Caco-2 (cell line): ENCODE measurements around the gene C5orf15. TPM values are rescaled to one million over a fixed set of nuclear protein-coding genes. Genes with fewer than 3 reads are reported as not detected.

Experiments
- BruUV-seq: library from RNA; stranded (reverse); fragments of 400-500 nt; replicated peaks from 2 replicates; lab custom pipeline; 2021; lab: Mats Ljungman, UMichigan
- CTCF ChIA-PET: fragments of 300-600 bp; sonication (Branson Sonifier 250); formaldehyde crosslinking; loops from one replicate; lab custom pipeline; 2022; ENCODE audit warnings: antibody characterized with exemption; lab: Charles Lee
- POLR2A ChIA-PET: fragments of 300-600 bp; sonication (Branson Sonifier 250); formaldehyde crosslinking; loops from one replicate; lab custom pipeline; 2022; ENCODE audit warnings: antibody characterized with exemption; lab: Charles Lee
- DNase-seq, 2 experiments: peaks; one replicate each; pipeline versions ENCODE4 v3.0.0 to v3.0.0-alpha.2; 2020 to 2022
- H3K27me3 ChIP-seq: replicated peaks from 2 replicates; pipeline ENCODE4 v1.6.0; 2011; ENCODE audit warnings: low read length; ENCODE audit not compliant: control insufficient read depth, insufficient read depth
- H3K36me3 ChIP-seq: 2 replicates; pipeline ENCODE4 v1.5.1; 2011; ENCODE audit warnings: low read length; ENCODE audit not compliant: control insufficient read depth, insufficient read depth
- H3K4me1 ChIP-seq: fragments of 250-450 bp; sonication (Bioruptor Pico); 2 replicates; pipeline ENCODE4 v1.5.1; 2020; ENCODE audit warnings: mild to moderate bottlenecking
- H3K4me3 ChIP-seq: 2 replicates; pipeline ENCODE4 v1.5.1; 2011; ENCODE audit warnings: low read depth, mild to moderate bottlenecking, control low read depth, low read length
- H3K9me3 ChIP-seq: fragments of 250-450 bp; sonication (Bioruptor Pico); 2 replicates; pipeline ENCODE4 v1.5.1; 2020; ENCODE audit warnings: mild to moderate bottlenecking, moderate library complexity
- H3K27ac Mint-ChIP-seq: one replicate; pipeline ENCODE4 v1.8.0; 2022; ENCODE audit warnings: mixed read lengths; ENCODE audit not compliant: unreplicated experiment
- H3K27me3 Mint-ChIP-seq: one replicate; pipeline ENCODE4 v1.8.0; 2022; ENCODE audit warnings: mixed read lengths; ENCODE audit not compliant: insufficient read depth, unreplicated experiment
- H3K36me3 Mint-ChIP-seq: one replicate; pipeline ENCODE4 v1.8.0; 2022; ENCODE audit warnings: mild to moderate bottlenecking, mixed read lengths; ENCODE audit not compliant: insufficient read depth, unreplicated experiment
- H3K4me1 Mint-ChIP-seq: one replicate; pipeline ENCODE4 v1.8.0; 2022; ENCODE audit warnings: low read depth, mixed read lengths; ENCODE audit not compliant: unreplicated experiment
- H3K4me3 Mint-ChIP-seq: one replicate; pipeline ENCODE4 v1.8.0; 2022; ENCODE audit warnings: mild to moderate bottlenecking, moderate library complexity, mixed read lengths; ENCODE audit not compliant: unreplicated experiment
- H3K9me3 Mint-ChIP-seq: one replicate; pipeline ENCODE4 v1.8.0; 2022; ENCODE audit warnings: mixed read lengths; ENCODE audit not compliant: unreplicated experiment
- CTCF ChIP-seq, 2 experiments: fragments of 200-600 bp in 1 of 2; IDR thresholded peaks; 1 replicate in 1 of 2; 2 replicates in 1 of 2; pipeline versions ENCODE4 v1.5.1 to v1.8.0; 2011 to 2022; ENCODE audit warnings: antibody characterized with exemption in 1 of 2, control low read depth in 1 of 2, inconsistent platforms in 1 of 2, low read depth in 1 of 2, low read length in 1 of 2, mild to moderate bottlenecking in 1 of 2, moderate library complexity in 1 of 2; ENCODE audit not compliant: insufficient read depth in 1 of 2, severe bottlenecking in 1 of 2, unreplicated experiment in 1 of 2
- intact Hi-C: fragments of 100-400 bp; cut with micrococcal nuclease; formaldehyde crosslinking; loops from one replicate; pipeline ENCODE4 v1.10.0; 2022; ENCODE audit not compliant: unreplicated experiment
- total RNA-seq: library from RNA; stranded (reverse); gene quantifications from 2 replicates; pipeline ENCODE4 v1.2.3, GENCODE V29; 2022

C5orf15 gene
- total RNA-seq, 1 experiment from 2014 or later: 35.6 TPM

- Mint-ChIP-seq H3K4me1 (peaks cover 8% of the 10 kb centered on the region), H3K27ac (no peak overlapping the region), H3K9me3 (peaks cover 8% of the 10 kb centered on the region), H3K36me3 (no peaks in the 10 kb centered on the region), H3K27me3 (no peaks in the 10 kb centered on the region), H3K4me3 (no peak overlapping the region)
- intact Hi-C loops: no loop called here
- no peaks in the 10 kb centered on the region for H3K36me3 ChIP-seq
- BruUV-seq: no TSS peak
- TF ChIP-seq CTCF (IDR thresholded peaks at IDR 0.05; ENCODE audit: insufficient read depth in 1 of 2, low read depth in 1 of 2, low read length in 1 of 2, severe bottlenecking in 1 of 2, unreplicated experiment in 1 of 2): no peak
- no peak for DNase-seq
- no peak overlapping the region for H3K4me3 ChIP-seq
- CTCF ChIA-PET: no interaction called here
- H3K27me3 ChIP-seq: no peaks in the 10 kb centered on the region
- POLR2A ChIA-PET: no interaction called here
- H3K9me3 ChIP-seq: no peaks in the 10 kb centered on the region
- H3K4me1 ChIP-seq: peaks cover 16% of the 10 kb centered on the region
These were observed 36.9 kb downstream of the C5orf15 start for GRCh38 chr5:133931546-133931945.

GRCh38 chr5:133930813-133931090 lies 37.7 kb downstream of the C5orf15 start:
- ChIA-PET CTCF (no interaction called here), POLR2A (no interaction called here)
- no TSS peak for BruUV-seq
- H3K4me3 ChIP-seq: no peak overlapping the region
- H3K4me1 ChIP-seq: peaks cover 24% of the 10 kb centered on the region
- DNase-seq: no peak
- H3K27me3 ChIP-seq: no peaks in the 10 kb centered on the region
- no peak for TF ChIP-seq CTCF (IDR thresholded peaks at IDR 0.05; ENCODE audit: insufficient read depth in 1 of 2, low read depth in 1 of 2, low read length in 1 of 2, severe bottlenecking in 1 of 2, unreplicated experiment in 1 of 2)
- peaks cover 10% of the 10 kb centered on the region for H3K4me1 Mint-ChIP-seq
- H3K36me3 Mint-ChIP-seq: no peaks in the 10 kb centered on the region
- no peaks in the 10 kb centered on the region; the same call in 1 of the 2 replicates for H3K36me3 ChIP-seq
- no peak overlapping the region for H3K4me3 Mint-ChIP-seq
- no peaks in the 10 kb centered on the region for H3K27me3 Mint-ChIP-seq
- intact Hi-C loops: no loop called here
- H3K9me3 ChIP-seq: no peaks in the 10 kb centered on the region
- peaks cover under 1% of the 10 kb centered on the region for H3K9me3 Mint-ChIP-seq
- H3K27ac Mint-ChIP-seq: no peak overlapping the region

- no peak overlapping the region for H3K4me3 ChIP-seq
- H3K36me3 ChIP-seq: no peaks in the 10 kb centered on the region; the same call in 1 of the 2 replicates
- H3K9me3 ChIP-seq: no peaks in the 10 kb centered on the region
- ChIA-PET CTCF (no interaction called here), POLR2A (no interaction called here)
- Mint-ChIP-seq H3K9me3 (no peaks in the 10 kb centered on the region), H3K27ac (no peak overlapping the region), H3K4me3 (no peak overlapping the region), H3K27me3 (no peaks in the 10 kb centered on the region), H3K36me3 (no peaks in the 10 kb centered on the region), H3K4me1 (peaks cover 10% of the 10 kb centered on the region)
- no peaks in the 10 kb centered on the region for H3K27me3 ChIP-seq
- no peak for DNase-seq
- no TSS peak for BruUV-seq
- no peak for TF ChIP-seq CTCF (IDR thresholded peaks at IDR 0.05; ENCODE audit: insufficient read depth in 1 of 2, low read depth in 1 of 2, low read length in 1 of 2, severe bottlenecking in 1 of 2, unreplicated experiment in 1 of 2)
- intact Hi-C loops: no loop called here
- peaks cover 29% of the 10 kb centered on the region for H3K4me1 ChIP-seq
These were observed 38.2 kb downstream of the C5orf15 start for GRCh38 chr5:133930061-133930812.
